ENCODE measurements around the gene PSG2. TPM values are rescaled to one million over a fixed set of nuclear protein-coding genes. Genes with fewer than 3 reads are reported as not detected.

The PSG2 gene
- total RNA-seq, 1 donor from 2014 or later: not detected

Other genes starting within 250 kb of the PSG2 start
- not detected for gene PSG1, start 203.0 kb downstream of the PSG2 start, total RNA-seq
- not detected for gene PSG6, start 164.8 kb downstream of the PSG2 start, total RNA-seq
- gene PSG7, start 145.5 kb downstream of the PSG2 start, total RNA-seq: not detected
- gene PSG11, start 56.2 kb downstream of the PSG2 start, total RNA-seq: not detected
- gene PSG5, start 103.8 kb upstream of the PSG2 start, total RNA-seq: not detected
- not detected for gene PSG4, start 122.9 kb upstream of the PSG2 start, total RNA-seq
- gene PSG9, start 186.8 kb upstream of the PSG2 start, total RNA-seq: not detected